Measurements from ENCODE around the gene RAD51B. TPM values are rescaled to one million over a fixed set of nuclear protein-coding genes. Genes with fewer than 3 reads are reported as not detected.

RAD51B gene
- total RNA-seq, 1 experiment from 2014 or later: 8.5 TPM

DNA sequence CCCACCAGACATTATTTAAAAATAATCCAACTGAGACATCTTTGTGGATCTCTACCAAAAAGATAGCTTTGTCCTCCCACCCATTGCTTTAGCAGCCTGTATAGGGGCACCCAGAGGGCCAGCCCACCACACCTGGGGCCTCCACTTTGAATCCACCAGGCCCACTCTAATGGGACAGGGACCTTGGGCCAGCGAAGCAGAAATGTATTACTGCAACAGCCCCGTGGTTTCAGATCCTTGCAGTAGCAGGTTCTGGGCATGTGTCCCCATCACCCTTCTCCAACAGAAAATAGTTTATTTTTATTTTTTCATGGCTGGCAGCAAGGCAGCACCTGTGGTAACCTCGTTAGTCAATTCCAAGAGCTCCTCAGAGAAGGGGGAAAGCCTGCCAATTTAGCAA is 754.9 kb downstream of the RAD51B start:
- in situ Hi-C loops (cut with HindIII; ENCODE audit: low pct_unique_long_range_greater_than_20kb, low sequenced_read_pairs): no loop called here
- TF ChIP-seq SIN3A (IDR thresholded peaks at IDR 0.05; ENCODE audit: borderline replicate concordance, insufficient read depth, low read depth, low read length): no peak
- intact Hi-C loops (cut with micrococcal nuclease; ENCODE audit: unreplicated experiment): no loop called here
- no peaks in the 10 kb centered on the region for H3K9me3 ChIP-seq (ENCODE audit: control insufficient read depth, insufficient read depth, low read depth, low read length)
- no peak overlapping the region for H3K4me3 ChIP-seq (ENCODE audit: low read depth in 2 of 2, low read length in 2 of 2)
- ATAC-seq (no peak), DNase-seq (ENCODE audit: low read depth, low spot score) (no peak)
- ChIA-PET CTCF (interaction anchor here (0.7 kb wide), 1 partner anchor 80 kb away, joined by 3 read pairs; no protein-coding TSS in a partner anchor), POLR2A (no interaction called here)
- H3K4me1 ChIP-seq (ENCODE audit: control insufficient read depth, insufficient read depth, low read length): no peaks in the 10 kb centered on the region; the same call in 1 of the 2 replicates
- no TSS peak for BruUV-seq (replicated peaks)
- no peaks in the 10 kb centered on the region for H3K27me3 ChIP-seq (ENCODE audit: control insufficient read depth, insufficient read depth, low read length)
- H3K27ac ChIP-seq (ENCODE audit: low read length): no peak overlapping the region
- H3K36me3 ChIP-seq (ENCODE audit: control insufficient read depth, insufficient read depth, low read length): no peaks in the 10 kb centered on the region

DNA sequence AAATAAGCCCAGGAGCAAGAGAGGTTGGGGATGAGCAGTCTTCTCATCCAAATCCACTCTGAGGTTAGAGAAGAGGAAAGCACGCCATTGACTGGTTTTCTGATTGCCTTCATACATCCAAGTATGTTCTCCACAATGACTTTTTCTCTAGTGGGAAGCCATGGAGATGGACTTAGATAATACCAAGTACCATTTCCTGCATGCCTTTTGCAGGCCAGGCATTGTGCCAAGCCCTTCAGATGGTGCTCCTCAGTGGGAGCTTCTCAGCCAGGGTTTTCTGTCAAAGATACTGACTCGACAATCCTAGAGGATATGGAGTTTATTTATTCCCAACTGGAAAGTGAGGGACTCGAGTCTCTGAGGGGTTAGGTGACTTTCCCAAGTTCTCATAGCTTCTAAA is 755.3 kb downstream of the RAD51B start:
- Histone ChIP-seq H3K36me3 (ENCODE audit: control insufficient read depth, insufficient read depth, low read length) (no peaks in the 10 kb centered on the region), H3K27me3 (ENCODE audit: control insufficient read depth, insufficient read depth, low read length) (no peaks in the 10 kb centered on the region), H3K27ac (ENCODE audit: low read length) (no peak overlapping the region), H3K9me3 (ENCODE audit: control insufficient read depth, insufficient read depth, low read depth, low read length) (no peaks in the 10 kb centered on the region), H3K4me3 (ENCODE audit: low read depth in 2 of 2, low read length in 2 of 2) (no peak overlapping the region), H3K4me1 (ENCODE audit: control insufficient read depth, insufficient read depth, low read length) (no peaks in the 10 kb centered on the region; the same call in 1 of the 2 replicates)
- CTCF ChIA-PET: no interaction called here
- no TSS peak for BruUV-seq (replicated peaks)
- no peak for ATAC-seq
- intact Hi-C loops (cut with micrococcal nuclease; ENCODE audit: unreplicated experiment): no loop called here
- DNase-seq (ENCODE audit: low read depth, low spot score): no peak
- POLR2A ChIA-PET: no interaction called here
- TF ChIP-seq, protein P1, sequence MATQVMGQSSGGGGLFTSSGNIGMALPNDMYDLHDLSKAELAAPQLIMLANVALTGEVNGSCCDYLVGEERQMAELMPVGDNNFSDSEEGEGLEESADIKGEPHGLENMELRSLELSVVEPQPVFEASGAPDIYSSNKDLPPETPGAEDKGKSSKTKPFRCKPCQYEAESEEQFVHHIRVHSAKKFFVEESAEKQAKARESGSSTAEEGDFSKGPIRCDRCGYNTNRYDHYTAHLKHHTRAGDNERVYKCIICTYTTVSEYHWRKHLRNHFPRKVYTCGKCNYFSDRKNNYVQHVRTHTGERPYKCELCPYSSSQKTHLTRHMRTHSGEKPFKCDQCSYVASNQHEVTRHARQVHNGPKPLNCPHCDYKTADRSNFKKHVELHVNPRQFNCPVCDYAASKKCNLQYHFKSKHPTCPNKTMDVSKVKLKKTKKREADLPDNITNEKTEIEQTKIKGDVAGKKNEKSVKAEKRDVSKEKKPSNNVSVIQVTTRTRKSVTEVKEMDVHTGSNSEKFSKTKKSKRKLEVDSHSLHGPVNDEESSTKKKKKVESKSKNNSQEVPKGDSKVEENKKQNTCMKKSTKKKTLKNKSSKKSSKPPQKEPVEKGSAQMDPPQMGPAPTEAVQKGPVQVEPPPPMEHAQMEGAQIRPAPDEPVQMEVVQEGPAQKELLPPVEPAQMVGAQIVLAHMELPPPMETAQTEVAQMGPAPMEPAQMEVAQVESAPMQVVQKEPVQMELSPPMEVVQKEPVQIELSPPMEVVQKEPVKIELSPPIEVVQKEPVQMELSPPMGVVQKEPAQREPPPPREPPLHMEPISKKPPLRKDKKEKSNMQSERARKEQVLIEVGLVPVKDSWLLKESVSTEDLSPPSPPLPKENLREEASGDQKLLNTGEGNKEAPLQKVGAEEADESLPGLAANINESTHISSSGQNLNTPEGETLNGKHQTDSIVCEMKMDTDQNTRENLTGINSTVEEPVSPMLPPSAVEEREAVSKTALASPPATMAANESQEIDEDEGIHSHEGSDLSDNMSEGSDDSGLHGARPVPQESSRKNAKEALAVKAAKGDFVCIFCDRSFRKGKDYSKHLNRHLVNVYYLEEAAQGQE (IDR thresholded peaks at IDR 0.05; ENCODE audit: insufficient read depth in 1 of 2, low read depth in 2 of 2, low read length in 1 of 2): no peak
- no peak for TF ChIP-seq POLR2AphosphoS5 (IDR thresholded peaks at IDR 0.05; ENCODE audit: low read depth, low read length)
- TF ChIP-seq, protein P2, sequence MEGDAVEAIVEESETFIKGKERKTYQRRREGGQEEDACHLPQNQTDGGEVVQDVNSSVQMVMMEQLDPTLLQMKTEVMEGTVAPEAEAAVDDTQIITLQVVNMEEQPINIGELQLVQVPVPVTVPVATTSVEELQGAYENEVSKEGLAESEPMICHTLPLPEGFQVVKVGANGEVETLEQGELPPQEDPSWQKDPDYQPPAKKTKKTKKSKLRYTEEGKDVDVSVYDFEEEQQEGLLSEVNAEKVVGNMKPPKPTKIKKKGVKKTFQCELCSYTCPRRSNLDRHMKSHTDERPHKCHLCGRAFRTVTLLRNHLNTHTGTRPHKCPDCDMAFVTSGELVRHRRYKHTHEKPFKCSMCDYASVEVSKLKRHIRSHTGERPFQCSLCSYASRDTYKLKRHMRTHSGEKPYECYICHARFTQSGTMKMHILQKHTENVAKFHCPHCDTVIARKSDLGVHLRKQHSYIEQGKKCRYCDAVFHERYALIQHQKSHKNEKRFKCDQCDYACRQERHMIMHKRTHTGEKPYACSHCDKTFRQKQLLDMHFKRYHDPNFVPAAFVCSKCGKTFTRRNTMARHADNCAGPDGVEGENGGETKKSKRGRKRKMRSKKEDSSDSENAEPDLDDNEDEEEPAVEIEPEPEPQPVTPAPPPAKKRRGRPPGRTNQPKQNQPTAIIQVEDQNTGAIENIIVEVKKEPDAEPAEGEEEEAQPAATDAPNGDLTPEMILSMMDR (IDR thresholded peaks at IDR 0.05): no peak
- no peak for TF ChIP-seq SIN3A (IDR thresholded peaks at IDR 0.05; ENCODE audit: borderline replicate concordance, insufficient read depth, low read depth, low read length)
- no peak for TF ChIP-seq TCF7L2 (IDR thresholded peaks at IDR 0.05; ENCODE audit: low read depth, low read length)
- in situ Hi-C loops (cut with HindIII; ENCODE audit: low pct_unique_long_range_greater_than_20kb, low sequenced_read_pairs): no loop called here

DNA sequence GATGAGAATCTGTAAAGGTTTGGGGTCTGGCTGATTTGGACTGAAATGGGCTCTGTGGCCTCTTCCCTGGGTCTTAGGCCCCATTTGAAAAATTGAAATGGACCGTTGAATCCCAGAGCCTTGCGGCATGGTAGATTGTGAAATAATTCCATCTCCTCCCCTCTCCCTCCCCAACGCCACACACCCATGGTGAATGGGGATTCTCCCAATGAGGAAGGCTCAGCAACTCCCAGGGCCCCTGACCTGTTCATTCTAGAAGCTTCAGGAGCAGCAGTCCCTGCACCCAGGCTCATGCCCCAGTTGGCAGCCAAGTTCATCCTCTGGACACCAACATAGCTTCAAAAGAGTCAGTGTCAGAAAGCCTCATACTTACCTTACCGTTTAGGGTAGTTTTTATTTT is 755.8 kb downstream of the RAD51B start:
- Histone ChIP-seq H3K4me3 (ENCODE audit: low read depth in 2 of 2, low read length in 2 of 2) (no peak overlapping the region), H3K4me1 (ENCODE audit: control insufficient read depth, insufficient read depth, low read length) (no peaks in the 10 kb centered on the region; the same call in 1 of the 2 replicates), H3K9me3 (ENCODE audit: control insufficient read depth, insufficient read depth, low read depth, low read length) (no peaks in the 10 kb centered on the region), H3K27ac (ENCODE audit: low read length) (no peak overlapping the region), H3K27me3 (ENCODE audit: control insufficient read depth, insufficient read depth, low read length) (no peaks in the 10 kb centered on the region), H3K36me3 (ENCODE audit: control insufficient read depth, insufficient read depth, low read length) (no peaks in the 10 kb centered on the region)
- POLR2A ChIA-PET: no interaction called here
- intact Hi-C loops (cut with micrococcal nuclease; ENCODE audit: unreplicated experiment) (no loop called here), in situ Hi-C loops (cut with HindIII; ENCODE audit: low pct_unique_long_range_greater_than_20kb, low sequenced_read_pairs) (no loop called here)
- ATAC-seq (no peak), DNase-seq (ENCODE audit: low read depth, low spot score) (no peak)
- TF ChIP-seq, protein P1 (IDR thresholded peaks at IDR 0.05; ENCODE audit: insufficient read depth in 1 of 2, low read depth in 2 of 2, low read length in 1 of 2): no peak
- TF ChIP-seq, protein P2 (IDR thresholded peaks at IDR 0.05): no peak
- TF ChIP-seq POLR2AphosphoS5 (IDR thresholded peaks at IDR 0.05; ENCODE audit: low read depth, low read length): no peak
- no peak for TF ChIP-seq SIN3A (IDR thresholded peaks at IDR 0.05; ENCODE audit: borderline replicate concordance, insufficient read depth, low read depth, low read length)
- TF ChIP-seq TCF7L2 (IDR thresholded peaks at IDR 0.05; ENCODE audit: low read depth, low read length): no peak
- no TSS peak for BruUV-seq (replicated peaks)
- CTCF ChIA-PET: no interaction called here
